ENCODE data around the gene GAGE10.

- TF ChIP-seq, protein P1, sequence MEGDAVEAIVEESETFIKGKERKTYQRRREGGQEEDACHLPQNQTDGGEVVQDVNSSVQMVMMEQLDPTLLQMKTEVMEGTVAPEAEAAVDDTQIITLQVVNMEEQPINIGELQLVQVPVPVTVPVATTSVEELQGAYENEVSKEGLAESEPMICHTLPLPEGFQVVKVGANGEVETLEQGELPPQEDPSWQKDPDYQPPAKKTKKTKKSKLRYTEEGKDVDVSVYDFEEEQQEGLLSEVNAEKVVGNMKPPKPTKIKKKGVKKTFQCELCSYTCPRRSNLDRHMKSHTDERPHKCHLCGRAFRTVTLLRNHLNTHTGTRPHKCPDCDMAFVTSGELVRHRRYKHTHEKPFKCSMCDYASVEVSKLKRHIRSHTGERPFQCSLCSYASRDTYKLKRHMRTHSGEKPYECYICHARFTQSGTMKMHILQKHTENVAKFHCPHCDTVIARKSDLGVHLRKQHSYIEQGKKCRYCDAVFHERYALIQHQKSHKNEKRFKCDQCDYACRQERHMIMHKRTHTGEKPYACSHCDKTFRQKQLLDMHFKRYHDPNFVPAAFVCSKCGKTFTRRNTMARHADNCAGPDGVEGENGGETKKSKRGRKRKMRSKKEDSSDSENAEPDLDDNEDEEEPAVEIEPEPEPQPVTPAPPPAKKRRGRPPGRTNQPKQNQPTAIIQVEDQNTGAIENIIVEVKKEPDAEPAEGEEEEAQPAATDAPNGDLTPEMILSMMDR (IDR thresholded peaks at IDR 0.05), result no peak
- no peak for TF ChIP-seq POLR2A (IDR thresholded peaks at IDR 0.05)
Measured at GRCh38 chrX:49277535-49277830, 26.0 kb upstream of the GAGE10 start.

Measured in heart left ventricle (tissue), 13 donors.